HG03442 (cell line): Measurements from ENCODE around the gene FAM120AOS.

Source experiments
- ATAC-seq: cut with Tn5 transposase; IDR thresholded peaks from one replicate; pipeline ENCODE4 v1.9.1; 2021; ENCODE audit warnings: mild to moderate bottlenecking, moderate library complexity; ENCODE audit not compliant: unreplicated experiment

FAM120AOS gene

GRCh38 chr9:93467462-93467861, 14.1 kb upstream of the FAM120AOS start:
- ATAC-seq = no peak

GRCh38 chr9:93467062-93467416, 13.7 kb upstream of the FAM120AOS start:
- ATAC-seq = no peak

GRCh38 chr9:93466416-93467061, 13.2 kb upstream of the FAM120AOS start:
- no peak for ATAC-seq

GRCh38 chr9:93465855-93466254, 12.5 kb upstream of the FAM120AOS start:
- ATAC-seq = no peak

GRCh38 chr9:93464876-93465275, 11.5 kb upstream of the FAM120AOS start:
- ATAC-seq = no peak

DNA sequence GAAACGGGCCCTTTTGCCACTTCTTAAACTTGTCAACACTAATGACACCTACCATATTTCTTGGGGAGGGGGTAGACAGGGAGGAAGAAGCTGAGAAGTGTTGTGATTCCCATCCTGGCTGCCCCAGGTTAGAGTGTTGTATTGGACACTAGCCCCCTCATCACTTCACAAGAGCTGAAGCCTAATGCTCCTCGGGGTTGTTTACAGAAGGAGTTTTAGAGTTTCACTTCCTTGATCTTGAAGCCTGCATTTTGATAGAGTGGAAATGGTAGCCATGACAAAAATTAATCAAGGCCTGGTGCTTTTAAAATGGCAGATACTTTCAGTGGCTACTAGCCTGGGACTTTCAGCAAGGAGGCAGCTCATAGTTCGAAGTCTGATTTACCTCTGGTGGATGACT, 11.0 kb upstream of the FAM120AOS start:
- ATAC-seq = no peak

GRCh38 chr9:93463638-93464248, 10.4 kb upstream of the FAM120AOS start:
- no peak for ATAC-seq

DNA sequence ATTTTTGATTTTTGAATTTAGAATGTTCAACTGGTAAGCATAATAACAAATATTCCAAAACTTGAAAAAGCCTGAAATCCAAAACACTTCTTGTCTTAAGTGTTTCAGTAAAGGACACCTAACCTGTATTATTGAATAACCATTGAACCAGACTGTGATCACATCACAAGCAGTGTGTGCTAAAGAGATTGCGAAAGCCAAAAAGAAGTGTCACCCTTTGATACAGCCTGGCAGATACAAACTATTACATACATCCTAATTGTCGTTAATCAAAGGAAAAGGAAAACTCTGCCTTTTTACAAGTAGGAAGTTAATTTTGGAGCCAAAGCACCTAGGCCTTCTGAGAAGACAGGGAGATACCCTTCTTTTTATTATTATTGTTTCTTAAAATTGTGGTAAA, 8.4 kb upstream of the FAM120AOS start:
- ATAC-seq = no peak

DNA sequence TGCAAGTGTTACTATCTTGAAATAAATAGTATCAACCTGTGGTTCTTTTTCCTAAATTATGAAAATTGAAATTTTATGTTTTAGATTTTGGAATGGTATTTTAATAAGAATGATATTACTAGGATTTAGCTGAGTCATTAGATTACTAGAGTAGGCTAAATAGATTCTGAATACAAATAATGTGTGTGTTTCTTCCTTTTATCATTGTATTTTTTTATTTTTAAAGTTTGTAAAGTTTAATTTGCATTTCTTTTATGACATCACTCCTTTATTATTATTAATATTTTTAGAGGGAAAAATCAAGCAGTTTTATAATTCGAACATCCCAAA, 8.0 kb upstream of the FAM120AOS start:
- no peak for ATAC-seq

GRCh38 chr9:93460689-93461413, 7.5 kb upstream of the FAM120AOS start:
- ATAC-seq = no peak

DNA sequence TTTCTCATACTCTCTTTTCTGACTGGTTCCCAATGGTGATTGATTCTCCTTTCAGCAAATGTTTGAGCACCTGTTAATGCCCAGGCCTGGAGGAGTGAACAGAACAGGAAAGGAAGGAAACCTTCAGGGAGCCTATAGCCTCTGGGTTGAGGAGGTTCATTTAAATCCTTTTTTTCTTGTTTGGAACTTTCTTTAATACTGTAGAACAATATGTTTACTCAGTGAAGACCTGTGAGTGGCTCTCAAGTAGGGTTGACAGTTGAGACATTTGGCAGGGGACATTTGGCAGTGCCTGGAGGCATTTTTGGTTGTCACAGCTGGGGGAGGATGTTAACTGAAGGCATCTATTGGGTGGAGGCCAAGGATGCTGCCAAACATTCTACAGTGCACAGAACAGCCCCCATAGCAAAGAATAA, 6.1 kb upstream of the FAM120AOS start:
- no peak for ATAC-seq

- no peak for ATAC-seq
Observed at GRCh38 chr9:93458712-93459111, 5.3 kb upstream of the FAM120AOS start.

GRCh38 chr9:93457006-93457405, 3.6 kb upstream of the FAM120AOS start:
- no peak for ATAC-seq

DNA sequence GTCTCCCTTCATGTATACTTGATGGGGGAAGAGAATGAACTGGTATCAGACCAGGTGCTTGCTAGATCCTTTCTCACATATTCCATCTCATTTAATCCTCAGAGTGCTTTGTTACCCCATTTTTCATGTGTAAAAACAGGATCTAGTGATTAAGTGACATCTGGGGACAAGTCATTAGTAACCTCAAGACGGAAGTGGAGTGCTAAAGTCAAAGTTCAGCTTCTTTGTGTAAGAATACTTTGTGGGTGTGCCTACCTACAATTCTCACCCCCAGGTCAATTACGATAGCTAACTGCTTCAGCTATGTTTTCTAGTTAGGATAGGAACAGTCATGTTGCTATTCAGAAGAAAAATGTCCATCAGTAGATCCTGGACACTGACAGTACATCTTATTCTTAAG, 3.1 kb upstream of the FAM120AOS start:
- ATAC-seq = no peak

GRCh38 chr9:93456022-93456421, 2.6 kb upstream of the FAM120AOS start:
- ATAC-seq = no peak

- no peak for ATAC-seq
Observed at GRCh38 chr9:93452710-93453046, 703 bp downstream of the FAM120AOS start.

DNA sequence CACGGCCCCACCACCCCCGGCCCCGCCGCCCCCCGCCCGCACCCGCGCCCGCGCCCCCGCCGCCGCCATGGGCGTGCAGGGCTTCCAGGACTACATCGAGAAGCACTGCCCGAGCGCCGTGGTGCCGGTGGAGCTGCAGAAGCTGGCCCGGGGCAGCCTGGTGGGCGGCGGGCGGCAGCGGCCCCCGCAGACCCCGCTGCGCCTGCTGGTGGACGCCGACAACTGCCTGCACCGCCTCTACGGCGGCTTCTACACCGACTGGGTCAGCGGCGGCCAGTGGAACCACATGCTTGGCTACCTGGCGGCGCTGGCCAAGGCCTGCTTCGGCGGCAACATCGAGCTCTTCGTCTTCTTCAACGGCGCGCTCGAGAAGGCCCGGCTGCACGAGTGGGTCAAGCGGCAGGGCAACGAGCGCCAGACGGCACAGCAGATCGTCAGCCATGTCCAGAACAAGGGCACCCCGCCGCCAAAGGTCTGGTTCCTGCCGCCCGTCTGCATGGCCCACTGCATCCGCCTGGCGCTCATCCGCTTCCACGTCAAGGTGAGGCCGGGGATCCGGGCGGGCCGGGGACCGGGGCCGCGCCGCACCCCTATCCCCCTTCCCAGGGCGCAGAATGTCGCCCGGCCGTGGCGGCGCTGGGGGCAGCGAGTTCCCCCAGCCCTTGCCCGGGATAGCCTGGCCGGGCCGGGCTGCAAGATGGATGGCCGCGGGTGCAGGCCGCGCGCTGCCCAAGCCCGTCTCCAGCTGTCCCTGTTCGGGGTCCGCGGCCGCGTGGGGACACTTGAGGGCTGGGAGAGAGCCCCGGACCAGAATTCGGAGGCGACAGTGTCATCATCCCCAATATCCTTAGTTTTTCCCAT, 1.3 kb downstream of the FAM120AOS start:
- ATAC-seq = peak; percentile 16

DNA sequence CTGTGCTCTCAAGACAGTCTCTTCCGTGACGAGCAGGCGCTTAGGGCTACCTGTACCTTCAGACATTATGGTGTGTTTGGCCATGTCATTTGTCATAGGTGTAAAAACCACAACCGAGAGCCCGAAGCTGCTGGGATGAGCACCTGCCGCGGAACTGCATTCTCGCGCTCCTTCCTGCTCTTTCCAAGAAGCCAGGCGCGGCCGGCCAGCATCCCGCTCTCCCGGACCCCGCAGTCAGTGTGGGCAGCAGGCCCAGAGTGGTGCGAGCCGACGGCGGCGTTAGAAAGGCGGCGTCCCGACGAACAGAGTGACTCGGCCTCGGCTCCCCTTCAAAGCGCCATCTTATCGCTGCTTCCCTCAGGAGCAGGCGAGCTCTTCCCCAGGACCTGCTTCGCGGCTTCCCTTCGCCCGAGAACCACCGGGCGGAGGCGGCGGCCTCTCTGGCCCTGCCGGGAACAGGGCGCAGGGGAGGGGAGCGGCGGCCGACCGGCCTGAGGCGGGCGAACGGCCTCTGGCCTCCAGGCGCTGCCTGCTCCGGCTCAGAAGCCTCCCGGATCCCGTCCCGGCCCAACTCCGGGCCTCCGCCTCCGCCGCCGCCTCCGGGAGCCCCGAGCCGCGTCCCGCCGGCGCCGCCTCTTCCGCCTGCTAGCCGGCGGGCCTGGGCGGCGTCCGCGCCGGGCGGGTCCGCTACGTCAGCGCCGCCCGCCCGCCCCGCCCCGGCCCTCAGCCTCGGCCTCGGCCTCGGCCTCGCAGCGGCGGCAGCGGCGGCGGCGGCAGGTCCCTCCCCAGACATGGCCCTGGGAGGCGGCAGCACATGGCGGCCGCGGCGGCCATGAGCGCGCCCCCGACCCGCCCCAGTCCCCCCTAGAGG, 2.2 kb downstream of the FAM120AOS start, which contains the start of gene FAM120A:
FAM120A (plus strand) TSS at position 741 of the 871 bp plus-strand sequence. CDS start 231 bp downstream, outside the sequence.
- peak; percentile 55 for ATAC-seq

GRCh38 chr9:93447655-93448054, 5.7 kb downstream of the FAM120AOS start:
- ATAC-seq = no peak

DNA sequence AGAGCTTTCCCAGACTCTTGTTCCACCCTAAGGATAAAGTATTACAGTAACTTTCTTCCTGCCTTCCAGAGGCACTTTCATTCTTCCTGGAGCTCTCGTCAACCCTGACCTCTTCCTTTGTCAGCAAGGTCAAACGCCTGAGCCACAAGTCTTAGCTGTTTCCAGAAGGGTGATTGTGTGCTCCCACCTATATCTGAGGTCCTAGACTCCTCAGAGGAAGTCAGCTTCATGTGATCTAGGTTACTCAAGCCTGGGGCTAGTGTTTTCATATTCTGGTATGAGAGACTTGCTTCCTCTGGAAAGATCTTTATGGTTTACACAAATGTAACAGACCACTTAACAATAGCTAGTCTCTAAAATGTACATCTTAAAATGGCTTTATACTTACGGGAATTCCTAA, 7.3 kb downstream of the FAM120AOS start:
- no peak for ATAC-seq
